Measurements from ENCODE around the gene KLF4. TPM values are rescaled to one million over a fixed set of nuclear protein-coding genes. Genes with fewer than 3 reads are reported as not detected.
A peak's percentile ranks its signal among the peaks of the same experiment; 100 is the strongest.

The KLF4 gene
- polyA plus RNA-seq, 3 donors: 36.6 to 512 (median 37.2) TPM

- Mint-ChIP-seq H3K27ac (peak overlapping the region; percentile 86 to 96 (median 92)), H3K36me3 (peaks cover 6 to 15% of the 10 kb centered on the region in 2 donors), H3K27me3 (ENCODE audit: low read depth in 3 of 3) (peaks cover 0 to 3% (median 0%) of the 10 kb centered on the region in 3 donors), H3K4me3 (peak overlapping the region; percentile 62 to 83), H3K4me1 (peaks cover 43% of the 10 kb centered on the region), H3K9me3 (no peaks in the 10 kb centered on the region)
- Histone ChIP-seq H3K79me2 (ENCODE audit: insufficient read depth, low read length) (peaks cover 34% of the 10 kb centered on the region), H3K36me3 (replicated peaks in 1 of 2; ENCODE audit: control insufficient read depth in 1 of 2, insufficient read depth in 2 of 2, low read length in 2 of 2) (peaks cover 9 to 16% of the 10 kb centered on the region in 2 donors), H3K4me2 (replicated peaks; ENCODE audit: extremely low read depth, low read length, poor library complexity, severe bottlenecking) (peak overlapping the region; percentile 79), H4K20me1 (ENCODE audit: insufficient read depth, low read length) (peaks cover 21% of the 10 kb centered on the region), H3K9ac (ENCODE audit: insufficient read depth, low read length, poor library complexity, severe bottlenecking) (peak overlapping the region; percentile 63), H3K27ac (ENCODE audit: low read depth in 1 of 2, low read length in 2 of 2) (peak overlapping the region; percentile 32 to 89), H3K4me3 (replicated peaks in 1 of 3; ENCODE audit: low read depth in 2 of 3, low read length in 3 of 3) (peak overlapping the region; percentile 34 to 73 (median 50)), H3K27me3 (ENCODE audit: control insufficient read depth in 2 of 2, insufficient read depth in 2 of 2, low read length in 2 of 2) (no peaks in the 10 kb centered on the region), H2AFZ (ENCODE audit: insufficient read depth, low read depth, low read length, poor library complexity, severe bottlenecking) (peak overlapping the region; percentile 31), H3K4me1 (ENCODE audit: control insufficient read depth in 1 of 2, insufficient read depth in 2 of 2, low read length in 2 of 2) (peaks cover 33 to 58% of the 10 kb centered on the region in 2 donors), H3K9me3 (replicated peaks in 1 of 2; ENCODE audit: control insufficient read depth in 1 of 2, insufficient read depth in 1 of 2, low read length in 2 of 2) (no peaks in the 10 kb centered on the region)
- WGBS (ENCODE audit: insufficient coverage): 16% methylated on average over 4 of the region's 12 CpGs
- intact Hi-C loops (cut with micrococcal nuclease): loop anchor here in 1 of 2 donors (10.0 kb wide), 1 partner anchor 394 kb away; no protein-coding TSS in a partner anchor
- TF ChIP-seq CTCF (IDR thresholded peaks at IDR 0.05): no peak
- DNase-seq: peak; percentile 86 to 92 (median 92)
Observed at GRCh38 chr9:107480386-107480789, 9.2 kb downstream of the KLF4 start.

GRCh38 chr9:107478805-107479204 lies 10.8 kb downstream of the KLF4 start:
- H3K9me3 Mint-ChIP-seq: no peaks in the 10 kb centered on the region
- peaks cover 0 to 8% of the 10 kb centered on the region in 2 donors for H3K36me3 Mint-ChIP-seq
- Histone ChIP-seq H3K4me1 (ENCODE audit: control insufficient read depth in 1 of 2, insufficient read depth in 2 of 2, low read length in 2 of 2) (peaks cover 35 to 58% of the 10 kb centered on the region in 2 donors), H4K20me1 (ENCODE audit: insufficient read depth, low read length) (peaks cover 5% of the 10 kb centered on the region), H3K36me3 (replicated peaks in 1 of 2; ENCODE audit: control insufficient read depth in 1 of 2, insufficient read depth in 2 of 2, low read length in 2 of 2) (peaks cover 0 to 8% of the 10 kb centered on the region in 2 donors), H3K4me2 (replicated peaks; ENCODE audit: extremely low read depth, low read length, poor library complexity, severe bottlenecking) (no peak overlapping the region), H3K27ac (ENCODE audit: low read depth in 1 of 2, low read length in 2 of 2) (no peak overlapping the region), H3K4me3 (replicated peaks in 1 of 3; ENCODE audit: low read depth in 2 of 3, low read length in 3 of 3) (no peak overlapping the region), H3K9ac (ENCODE audit: insufficient read depth, low read length, poor library complexity, severe bottlenecking) (no peak overlapping the region), H3K27me3 (ENCODE audit: control insufficient read depth in 2 of 2, insufficient read depth in 2 of 2, low read length in 2 of 2) (no peaks in the 10 kb centered on the region), H2AFZ (ENCODE audit: insufficient read depth, low read depth, low read length, poor library complexity, severe bottlenecking) (no peak overlapping the region), H3K79me2 (ENCODE audit: insufficient read depth, low read length) (peaks cover 18% of the 10 kb centered on the region), H3K9me3 (replicated peaks in 1 of 2; ENCODE audit: control insufficient read depth in 1 of 2, insufficient read depth in 1 of 2, low read length in 2 of 2) (no peaks in the 10 kb centered on the region)
- peak overlapping the region in 6 of 7 donors; percentile 7 to 87 (median 59) for H3K27ac Mint-ChIP-seq
- intact Hi-C loops (cut with micrococcal nuclease): no loop called here
- peaks cover 0 to 3% (median 0%) of the 10 kb centered on the region in 3 donors for H3K27me3 Mint-ChIP-seq (ENCODE audit: low read depth in 3 of 3)
- no CpG with 5 or more reads among the region's 4 CpGs for WGBS (ENCODE audit: insufficient coverage)
- H3K4me1 Mint-ChIP-seq: peaks cover 49% of the 10 kb centered on the region
- TF ChIP-seq CTCF (IDR thresholded peaks at IDR 0.05): no peak
- H3K4me3 Mint-ChIP-seq: no peak overlapping the region
- peak in 2 of 3 donors; percentile 27 to 44 for DNase-seq

Data from CD14-positive monocyte (primary cell).